ENCODE results near the gene TRMT1L.

TRMT1L gene

DNA sequence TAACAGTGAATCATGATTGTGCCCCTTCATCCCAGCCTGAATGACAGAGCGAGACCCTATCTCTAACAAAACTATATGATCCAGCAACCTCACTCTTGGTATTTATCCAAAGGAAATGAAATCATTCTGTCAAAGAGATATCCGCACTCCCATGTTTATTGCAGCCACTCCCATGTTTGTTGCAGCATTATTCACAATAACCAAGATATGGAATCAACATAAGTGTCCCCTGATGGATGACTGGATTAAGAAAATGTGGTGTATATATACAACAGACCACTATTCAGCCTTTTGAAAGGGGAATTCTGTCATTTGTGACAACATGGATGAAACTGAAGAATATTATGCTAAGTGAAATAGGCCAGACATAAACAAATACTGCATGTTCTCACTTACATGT, 44.4 kb downstream of the TRMT1L start:
- TF ChIP-seq, protein P1, sequence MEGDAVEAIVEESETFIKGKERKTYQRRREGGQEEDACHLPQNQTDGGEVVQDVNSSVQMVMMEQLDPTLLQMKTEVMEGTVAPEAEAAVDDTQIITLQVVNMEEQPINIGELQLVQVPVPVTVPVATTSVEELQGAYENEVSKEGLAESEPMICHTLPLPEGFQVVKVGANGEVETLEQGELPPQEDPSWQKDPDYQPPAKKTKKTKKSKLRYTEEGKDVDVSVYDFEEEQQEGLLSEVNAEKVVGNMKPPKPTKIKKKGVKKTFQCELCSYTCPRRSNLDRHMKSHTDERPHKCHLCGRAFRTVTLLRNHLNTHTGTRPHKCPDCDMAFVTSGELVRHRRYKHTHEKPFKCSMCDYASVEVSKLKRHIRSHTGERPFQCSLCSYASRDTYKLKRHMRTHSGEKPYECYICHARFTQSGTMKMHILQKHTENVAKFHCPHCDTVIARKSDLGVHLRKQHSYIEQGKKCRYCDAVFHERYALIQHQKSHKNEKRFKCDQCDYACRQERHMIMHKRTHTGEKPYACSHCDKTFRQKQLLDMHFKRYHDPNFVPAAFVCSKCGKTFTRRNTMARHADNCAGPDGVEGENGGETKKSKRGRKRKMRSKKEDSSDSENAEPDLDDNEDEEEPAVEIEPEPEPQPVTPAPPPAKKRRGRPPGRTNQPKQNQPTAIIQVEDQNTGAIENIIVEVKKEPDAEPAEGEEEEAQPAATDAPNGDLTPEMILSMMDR (IDR thresholded peaks at IDR 0.05; ENCODE audit: borderline replicate concordance, insufficient read depth, low read depth, low read length), result no peak
- H3K4me3 ChIP-seq (ENCODE audit: low read depth, low read length), result no peak overlapping the region

DNA sequence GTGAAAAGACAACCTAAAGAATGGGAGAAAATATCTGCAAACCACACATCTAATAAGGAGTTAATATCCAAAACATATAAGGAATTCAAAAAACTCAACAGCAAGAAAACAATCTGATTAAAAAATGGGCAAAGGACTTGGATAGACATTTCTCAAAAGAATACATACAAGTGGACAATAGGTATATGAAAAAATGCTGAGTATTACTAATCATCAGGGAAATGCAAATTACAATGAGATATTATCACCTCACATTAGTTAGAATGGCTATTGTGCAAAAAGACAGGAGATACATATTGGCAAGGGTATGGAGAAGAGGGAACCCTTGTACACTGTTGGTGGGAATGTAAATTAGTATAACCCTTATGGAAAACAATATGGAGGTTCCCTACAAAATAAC, 44.9 kb downstream of the TRMT1L start:
- H3K4me3 ChIP-seq (ENCODE audit: low read depth, low read length), result no peak overlapping the region
- TF ChIP-seq, protein P1 (IDR thresholded peaks at IDR 0.05; ENCODE audit: borderline replicate concordance, insufficient read depth, low read depth, low read length), result no peak

DNA sequence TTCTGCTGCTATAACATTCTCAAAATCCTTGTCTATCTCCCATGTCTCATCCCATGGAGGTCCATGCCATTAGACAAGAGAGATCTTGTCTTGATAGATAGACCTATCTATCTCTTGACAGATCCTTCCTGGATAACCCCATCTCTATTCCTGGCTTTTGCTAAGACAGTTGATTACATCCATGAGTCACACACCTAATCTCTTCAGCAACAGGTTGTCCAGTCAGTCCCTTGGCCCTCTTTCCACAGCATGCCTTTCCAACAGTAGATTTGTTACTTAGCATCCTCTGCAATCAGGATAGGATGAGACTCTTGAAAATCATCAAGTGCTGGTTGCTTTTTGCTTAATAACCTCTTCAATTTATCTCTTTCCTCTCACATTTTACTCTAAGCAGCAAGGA, 46.6 kb downstream of the TRMT1L start:
- no peak overlapping the region for H3K4me3 ChIP-seq (ENCODE audit: low read depth, low read length)
- TF ChIP-seq, protein P1 (IDR thresholded peaks at IDR 0.05; ENCODE audit: borderline replicate concordance, insufficient read depth, low read depth, low read length), result no peak

DNA sequence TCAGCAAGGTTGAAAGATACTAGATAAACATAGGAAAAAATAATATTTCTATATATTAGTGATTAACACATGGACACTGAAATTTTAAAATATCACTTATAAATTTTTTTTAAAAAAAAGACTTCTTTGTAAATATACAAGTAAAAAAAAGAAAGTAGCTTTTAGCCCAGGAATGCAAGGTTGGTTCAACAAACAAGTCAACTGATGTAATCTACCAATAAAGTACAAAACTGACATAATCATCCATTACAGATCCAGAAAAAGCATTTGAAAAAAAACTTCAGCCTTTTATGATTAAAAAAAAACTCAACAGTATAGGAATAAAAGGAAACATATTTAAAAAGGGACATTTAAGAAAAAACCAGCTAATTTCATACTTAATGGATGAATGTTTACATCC, 48.4 kb downstream of the TRMT1L start:
- TF ChIP-seq, protein P1 (IDR thresholded peaks at IDR 0.05; ENCODE audit: borderline replicate concordance, insufficient read depth, low read depth, low read length), result no peak
- H3K4me3 ChIP-seq (ENCODE audit: low read depth, low read length), result no peak overlapping the region

DNA sequence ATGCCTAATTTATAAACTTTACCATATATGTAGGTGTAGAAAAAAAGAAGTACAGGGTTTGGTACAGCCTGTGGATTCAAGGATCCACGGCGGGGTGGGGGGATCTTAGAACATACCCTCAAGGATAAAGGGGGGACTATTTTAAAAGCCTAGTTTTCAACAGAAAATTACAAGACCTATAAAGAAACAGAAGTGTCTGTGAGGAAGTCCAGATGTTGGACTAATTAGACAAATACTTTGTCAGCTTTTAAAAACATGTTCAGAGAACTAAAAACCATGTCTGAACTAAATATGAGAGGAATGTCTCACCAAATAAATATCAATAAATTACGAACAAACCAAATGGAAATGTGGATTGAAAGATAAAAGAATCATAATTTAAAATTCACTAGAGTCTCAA, 51.6 kb downstream of the TRMT1L start:
- TF ChIP-seq, protein P1 (IDR thresholded peaks at IDR 0.05; ENCODE audit: borderline replicate concordance, insufficient read depth, low read depth, low read length), result no peak
- no peak overlapping the region for H3K4me3 ChIP-seq (ENCODE audit: low read depth, low read length)

DNA sequence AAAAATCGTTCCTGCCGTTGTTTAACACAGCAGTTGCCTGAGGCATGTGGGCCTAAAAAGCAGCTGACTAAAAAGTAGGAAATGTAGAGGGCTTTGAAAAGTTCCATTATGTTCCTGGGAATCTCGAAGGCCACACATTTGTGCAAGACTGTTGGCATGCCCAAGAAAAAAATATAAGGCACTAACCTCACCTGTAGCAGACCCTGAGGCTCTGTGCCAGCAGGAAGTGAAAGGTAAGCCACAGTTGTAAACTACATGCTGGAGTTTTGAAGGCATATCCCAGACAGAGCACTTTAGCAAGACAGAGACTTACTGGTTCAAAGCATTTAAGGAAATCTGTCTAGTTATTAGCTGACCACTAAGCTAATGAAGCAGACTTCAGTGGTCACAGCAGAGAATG, 52.7 kb downstream of the TRMT1L start:
- no peak overlapping the region for H3K4me3 ChIP-seq (ENCODE audit: low read depth, low read length)
- TF ChIP-seq, protein P1 (IDR thresholded peaks at IDR 0.05; ENCODE audit: borderline replicate concordance, insufficient read depth, low read depth, low read length), result no peak

DNA sequence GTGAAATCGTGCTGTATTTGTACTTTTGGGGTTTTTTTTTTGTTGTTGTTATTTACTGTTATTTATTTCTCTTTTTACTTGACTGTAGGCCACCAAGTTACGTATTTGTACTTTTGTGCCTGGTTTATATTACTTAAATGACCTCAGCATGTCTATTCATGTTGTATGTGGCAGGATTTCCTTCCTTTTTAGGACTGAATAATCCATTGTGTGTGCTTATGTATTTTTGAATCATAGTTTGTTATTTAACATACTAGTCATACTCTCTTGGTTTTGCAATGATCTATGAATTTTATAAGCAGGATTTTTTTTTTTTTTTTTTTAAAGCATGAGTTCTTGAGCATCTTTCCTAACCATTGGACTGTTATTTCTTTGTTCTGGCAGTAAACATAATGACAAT, 60.2 kb downstream of the TRMT1L start:
- TF ChIP-seq, protein P1 (IDR thresholded peaks at IDR 0.05; ENCODE audit: borderline replicate concordance, insufficient read depth, low read depth, low read length), result no peak
- no peak overlapping the region for H3K4me3 ChIP-seq (ENCODE audit: low read depth, low read length)

All from GM12875 (cell line).